WTC11 (cell line): Measurements from ENCODE around the gene GPALPP1.
"Not testable (repeated sequence)": the region's sequence is repeated elsewhere in the genome, so short reads cannot be mapped to it uniquely, and the experiment has no call there.

ENCODE experiments used
- CTCF ChIP-seq: fragments of 200-600 bp; IDR thresholded peaks from 2 replicates; pipeline ENCODE4 v1.8.0; 2022; ENCODE audit warnings: antibody characterized with exemption
- ESRRA ChIP-seq: sonication (generic); formaldehyde crosslinking; IDR thresholded peaks from 2 replicates; pipeline ENCODE4 v1.8.1; 2022; ENCODE audit warnings: mild to moderate bottlenecking, missing genetic modification reagents, borderline replicate concordance
- GABPB1 ChIP-seq: sonication (generic); formaldehyde crosslinking; IDR thresholded peaks from 2 replicates; pipeline ENCODE4 v1.8.1; 2023; ENCODE audit warnings: mild to moderate bottlenecking, missing genetic modification reagents
- NR2C2 ChIP-seq: sonication (generic); formaldehyde crosslinking; IDR thresholded peaks from 2 replicates; pipeline ENCODE4 v1.8.0; 2022; ENCODE audit warnings: mild to moderate bottlenecking, missing genetic modification reagents
- SP1 ChIP-seq: sonication (generic); formaldehyde crosslinking; conservative IDR thresholded peaks from 2 replicates; pipeline ENCODE4 v1.8.1; 2022; ENCODE audit warnings: missing genetic modification reagents
- ZNF219 ChIP-seq: sonication (generic); formaldehyde crosslinking; IDR thresholded peaks from 2 replicates; pipeline ENCODE4 v1.8.0; 2023; ENCODE audit warnings: missing genetic modification reagents, mild to moderate bottlenecking, borderline replicate concordance
- ZNF416 ChIP-seq: fragments of 250-450 bp; sonication (Bioruptor Pico); IDR thresholded peaks from 2 replicates; pipeline ENCODE4 v1.9.0; 2021; ENCODE audit warnings: mild to moderate bottlenecking, inconsistent platforms

- TF ChIP-seq CTCF; GABPB1 (CRISPR knock-in tag); SP1 (CRISPR knock-in tag); ZNF219 (CRISPR knock-in tag); ZNF416 (CRISPR knock-in tag); ESRRA; NR2C2 (CRISPR knock-in tag): not testable (repeated sequence)
These were observed 74.6 kb downstream of the GPALPP1 start for GRCh38 chr13:45063889-45064288.
